ENCODE data around the gene MEIOB.

The MEIOB gene

DNA sequence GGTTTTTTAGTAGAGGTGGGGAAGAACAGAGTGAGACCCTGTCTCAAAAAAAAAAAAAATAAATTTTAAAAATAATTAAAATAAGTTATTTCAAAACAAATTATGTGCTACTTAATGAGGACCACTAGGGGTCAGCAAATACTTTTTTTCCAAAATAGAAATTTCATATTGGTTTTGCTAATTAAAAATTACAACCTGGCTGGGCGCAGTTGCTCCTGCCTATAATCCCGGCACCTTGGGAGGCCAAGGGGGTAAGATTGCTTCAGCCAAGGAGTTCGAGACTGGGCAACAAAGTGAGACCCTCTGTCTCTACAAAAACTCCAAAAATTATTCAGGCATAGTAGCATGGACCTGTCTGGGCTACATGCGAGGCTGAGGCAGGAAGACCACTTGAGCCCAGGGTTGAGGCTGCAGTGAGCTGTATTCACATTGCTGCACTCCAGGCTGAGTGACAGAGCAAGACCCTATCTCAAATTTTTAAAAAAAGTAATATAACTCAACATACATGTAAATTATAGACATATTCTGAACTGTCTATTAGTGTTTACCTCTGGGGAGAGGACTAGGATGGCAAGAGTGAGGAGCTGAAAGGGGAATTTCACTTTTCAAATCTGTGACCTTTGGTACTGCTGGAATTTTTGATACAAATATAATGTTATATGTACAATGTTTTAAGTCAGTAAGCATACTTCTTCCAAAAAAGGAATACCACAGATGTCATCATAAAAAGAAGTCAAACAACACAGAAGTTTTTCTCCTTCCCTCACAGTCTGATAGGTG lies 8.1 kb downstream of the MEIOB start:
- TF ChIP-seq, protein P1, sequence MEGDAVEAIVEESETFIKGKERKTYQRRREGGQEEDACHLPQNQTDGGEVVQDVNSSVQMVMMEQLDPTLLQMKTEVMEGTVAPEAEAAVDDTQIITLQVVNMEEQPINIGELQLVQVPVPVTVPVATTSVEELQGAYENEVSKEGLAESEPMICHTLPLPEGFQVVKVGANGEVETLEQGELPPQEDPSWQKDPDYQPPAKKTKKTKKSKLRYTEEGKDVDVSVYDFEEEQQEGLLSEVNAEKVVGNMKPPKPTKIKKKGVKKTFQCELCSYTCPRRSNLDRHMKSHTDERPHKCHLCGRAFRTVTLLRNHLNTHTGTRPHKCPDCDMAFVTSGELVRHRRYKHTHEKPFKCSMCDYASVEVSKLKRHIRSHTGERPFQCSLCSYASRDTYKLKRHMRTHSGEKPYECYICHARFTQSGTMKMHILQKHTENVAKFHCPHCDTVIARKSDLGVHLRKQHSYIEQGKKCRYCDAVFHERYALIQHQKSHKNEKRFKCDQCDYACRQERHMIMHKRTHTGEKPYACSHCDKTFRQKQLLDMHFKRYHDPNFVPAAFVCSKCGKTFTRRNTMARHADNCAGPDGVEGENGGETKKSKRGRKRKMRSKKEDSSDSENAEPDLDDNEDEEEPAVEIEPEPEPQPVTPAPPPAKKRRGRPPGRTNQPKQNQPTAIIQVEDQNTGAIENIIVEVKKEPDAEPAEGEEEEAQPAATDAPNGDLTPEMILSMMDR (IDR thresholded peaks at IDR 0.05; ENCODE audit: borderline replicate concordance, control extremely low read depth, extremely low read depth, insufficient read depth, missing control alignments): peak; percentile 15
- in situ Hi-C loops (cut with MboI; ENCODE audit: low sequenced_read_pairs, unreplicated experiment): loop anchor here (10.0 kb wide), 1 partner anchor 71 kb away; no protein-coding TSS in a partner anchor
- no peak for DNase-seq (ENCODE audit: low spot score)

GRCh38 chr16:1862394-1862793 lies 9.6 kb downstream of the MEIOB start:
- in situ Hi-C loops (cut with MboI; ENCODE audit: low sequenced_read_pairs, unreplicated experiment): loop anchor here (10.0 kb wide), 1 partner anchor 72 kb away; no protein-coding TSS in a partner anchor
- TF ChIP-seq, protein P1 (IDR thresholded peaks at IDR 0.05; ENCODE audit: borderline replicate concordance, control extremely low read depth, extremely low read depth, insufficient read depth, missing control alignments): no peak
- DNase-seq (ENCODE audit: low spot score): no peak

DNA sequence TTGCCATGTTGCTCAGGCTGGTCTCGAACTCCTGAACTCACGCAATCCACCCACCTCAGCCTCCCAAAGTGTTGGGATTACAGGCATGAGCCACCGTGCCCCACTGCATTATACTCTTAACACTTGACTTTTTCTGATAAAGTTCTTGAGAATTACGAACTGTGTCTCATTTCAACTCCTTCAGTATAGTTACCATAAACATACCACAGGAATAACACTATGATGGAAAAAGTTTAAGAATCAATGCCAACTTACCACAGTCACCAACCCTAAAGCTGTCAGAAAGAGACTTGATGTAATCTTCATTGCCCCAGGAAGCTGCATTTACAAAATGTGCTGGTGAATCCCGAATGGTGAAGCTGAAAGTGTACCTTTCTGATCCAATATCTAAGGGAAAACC lies 10.2 kb downstream of the MEIOB start:
- DNase-seq (ENCODE audit: low spot score): no peak
- in situ Hi-C loops (cut with MboI; ENCODE audit: low sequenced_read_pairs, unreplicated experiment): loop anchor here (10.0 kb wide), 1 partner anchor 73 kb away; no protein-coding TSS in a partner anchor
- TF ChIP-seq, protein P1 (IDR thresholded peaks at IDR 0.05; ENCODE audit: borderline replicate concordance, control extremely low read depth, extremely low read depth, insufficient read depth, missing control alignments): no peak

DNA sequence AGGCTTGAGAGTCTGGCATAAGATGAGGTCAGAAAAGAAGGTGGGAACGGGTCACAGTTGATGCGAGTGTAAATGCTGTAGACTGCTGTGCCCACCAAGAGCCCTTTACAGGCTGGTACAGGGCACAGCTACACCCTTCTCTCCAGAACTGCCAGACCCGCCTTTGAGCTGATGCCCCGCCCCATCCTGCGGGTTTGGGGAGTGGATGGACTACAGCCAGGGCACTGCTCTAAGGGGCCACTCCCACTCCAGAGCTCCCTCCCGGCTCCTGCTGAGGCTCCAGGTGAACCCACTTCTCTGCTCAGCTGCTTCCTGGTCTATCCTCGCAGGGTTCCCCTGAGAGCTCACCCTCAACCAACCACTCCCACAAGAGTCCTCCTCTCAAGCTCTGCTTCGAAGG lies 12.3 kb downstream of the MEIOB start:
- no peak for DNase-seq (ENCODE audit: low spot score)
- in situ Hi-C loops (cut with MboI; ENCODE audit: low sequenced_read_pairs, unreplicated experiment): loop anchor here (10.0 kb wide), 1 partner anchor 75 kb away; no protein-coding TSS in a partner anchor
- TF ChIP-seq, protein P1 (IDR thresholded peaks at IDR 0.05; ENCODE audit: borderline replicate concordance, control extremely low read depth, extremely low read depth, insufficient read depth, missing control alignments): no peak

DNA sequence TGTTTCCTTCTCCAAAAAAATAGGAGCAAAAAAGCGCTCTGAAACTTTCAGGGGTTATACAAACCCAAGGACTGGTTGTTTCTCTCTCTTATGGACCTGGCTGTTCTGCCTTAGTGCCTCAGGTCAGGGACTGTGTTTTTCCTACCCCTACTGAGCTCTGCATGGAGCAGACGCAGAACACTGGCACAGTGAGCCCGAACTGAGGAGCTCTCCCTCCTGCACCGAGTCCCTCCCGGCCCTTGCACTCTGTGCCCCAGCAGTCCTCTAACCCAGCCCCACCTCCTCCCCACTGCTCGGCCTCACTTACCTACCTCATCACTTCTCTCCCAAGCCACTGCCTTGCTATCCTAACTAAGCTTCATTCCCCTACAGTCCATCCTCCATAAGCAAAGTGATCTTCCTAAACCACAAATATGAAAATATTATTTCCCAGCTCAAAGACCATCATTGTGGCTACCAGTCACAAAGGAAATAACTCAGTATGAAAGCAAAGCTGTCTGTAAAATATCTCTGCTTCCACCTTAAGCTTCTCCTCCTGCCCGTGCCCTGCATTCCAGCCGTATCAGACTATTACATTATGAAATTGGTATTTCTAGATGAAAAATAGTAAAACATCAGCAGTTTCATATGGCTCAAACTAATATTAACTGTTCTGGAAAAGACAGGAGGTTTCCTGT lies 13.6 kb downstream of the MEIOB start:
- in situ Hi-C loops (cut with MboI; ENCODE audit: low sequenced_read_pairs, unreplicated experiment): no loop called here
- TF ChIP-seq, protein P1 (IDR thresholded peaks at IDR 0.05; ENCODE audit: borderline replicate concordance, control extremely low read depth, extremely low read depth, insufficient read depth, missing control alignments): no peak
- no peak for DNase-seq (ENCODE audit: low spot score)

DNA sequence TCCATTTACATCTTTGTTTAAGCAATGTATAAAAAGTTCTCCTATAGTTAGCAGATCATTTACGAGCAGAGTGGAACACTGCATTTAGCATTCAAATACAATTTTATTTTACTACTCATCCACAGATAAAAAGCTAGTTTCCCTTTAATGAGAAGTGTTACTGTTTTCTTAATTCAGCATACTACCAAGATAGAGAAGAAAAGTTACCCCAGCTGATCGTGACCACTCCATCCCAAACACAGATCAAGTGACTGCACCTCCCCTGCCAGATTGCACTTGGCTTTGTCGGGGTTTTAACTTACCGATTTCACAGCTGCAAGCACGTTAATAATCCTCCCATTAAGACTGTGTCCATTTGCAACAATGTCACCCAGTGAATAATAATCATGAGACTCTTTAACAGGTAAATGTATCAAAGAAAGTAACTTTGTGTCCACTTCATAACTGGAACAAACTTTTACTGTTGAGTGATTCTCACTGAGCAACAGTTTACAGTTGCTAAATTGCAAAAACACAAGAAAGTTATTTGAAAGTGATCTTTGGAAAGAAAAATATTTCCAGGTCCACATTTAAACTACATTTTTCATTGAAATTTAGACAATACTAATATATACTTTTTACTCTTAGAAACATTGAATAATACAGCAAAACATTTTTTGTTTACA lies 14.4 kb downstream of the MEIOB start:
- TF ChIP-seq, protein P1 (IDR thresholded peaks at IDR 0.05; ENCODE audit: borderline replicate concordance, control extremely low read depth, extremely low read depth, insufficient read depth, missing control alignments): no peak
- in situ Hi-C loops (cut with MboI; ENCODE audit: low sequenced_read_pairs, unreplicated experiment): no loop called here
- no peak for DNase-seq (ENCODE audit: low spot score)

Data from GM13976 (cell line).